Measurements from ENCODE around the gene MME.

MME gene

GRCh38 chr3:155110022-155110421, 29.9 kb downstream of the MME start:
- Histone ChIP-seq H3K36me3 (ENCODE audit: insufficient read depth, low read length) (no peaks in the 10 kb centered on the region), H3K4me3 (ENCODE audit: low read length, poor library complexity, severe bottlenecking) (peak overlapping the region; percentile 57), H3K9me2 (replicated peaks; ENCODE audit: low read depth, low read length) (no peaks in the 10 kb centered on the region), H2AFZ (ENCODE audit: low read length) (peak overlapping the region; percentile 39), H3K4me1 (ENCODE audit: insufficient read depth, low read length, poor library complexity, severe bottlenecking) (peaks cover 46% of the 10 kb centered on the region), H3K27me3 (ENCODE audit: insufficient read depth, low read length, poor library complexity, severe bottlenecking) (no peaks in the 10 kb centered on the region), H3K4me2 (ENCODE audit: low read depth, low read length, poor library complexity, severe bottlenecking) (peak overlapping the region; percentile 85), H3K9ac (ENCODE audit: low read depth, low read length, poor library complexity, severe bottlenecking) (peak overlapping the region; percentile 73), H3F3A (ENCODE audit: low read depth) (peaks cover 10% of the 10 kb centered on the region; the same call in 1 of the 2 replicates), H4K20me1 (ENCODE audit: insufficient read depth, low read length, poor library complexity, severe bottlenecking) (no peaks in the 10 kb centered on the region), H3K79me2 (ENCODE audit: insufficient read depth, low read length) (no peaks in the 10 kb centered on the region), H3K9me3 (ENCODE audit: insufficient read depth, low read depth, low read length) (no peaks in the 10 kb centered on the region)
- TF ChIP-seq CTCF (conservative IDR thresholded peaks at IDR 0.05; ENCODE audit: low read length), result no peak
- no peak for TF ChIP-seq EZH2phosphoT487 (IDR thresholded peaks at IDR 0.05; ENCODE audit: borderline replicate concordance)

GRCh38 chr3:155110996-155111901, 31.1 kb downstream of the MME start:
- Histone ChIP-seq H3K4me2 (ENCODE audit: low read depth, low read length, poor library complexity, severe bottlenecking) (peak overlapping the region; percentile 85), H3K27me3 (ENCODE audit: insufficient read depth, low read length, poor library complexity, severe bottlenecking) (no peaks in the 10 kb centered on the region), H3F3A (ENCODE audit: low read depth) (peaks cover 10% of the 10 kb centered on the region; the same call in 1 of the 2 replicates), H4K20me1 (ENCODE audit: insufficient read depth, low read length, poor library complexity, severe bottlenecking) (no peaks in the 10 kb centered on the region), H3K36me3 (ENCODE audit: insufficient read depth, low read length) (no peaks in the 10 kb centered on the region), H3K9me2 (replicated peaks; ENCODE audit: low read depth, low read length) (no peaks in the 10 kb centered on the region), H3K4me1 (ENCODE audit: insufficient read depth, low read length, poor library complexity, severe bottlenecking) (peaks cover 46% of the 10 kb centered on the region), H2AFZ (ENCODE audit: low read length) (peak overlapping the region; percentile 52; the same call in 1 of the 2 replicates), H3K9ac (ENCODE audit: low read depth, low read length, poor library complexity, severe bottlenecking) (peak overlapping the region; percentile 73), H3K9me3 (ENCODE audit: insufficient read depth, low read depth, low read length) (no peaks in the 10 kb centered on the region), H3K4me3 (ENCODE audit: low read length, poor library complexity, severe bottlenecking) (peak overlapping the region; percentile 57), H3K79me2 (ENCODE audit: insufficient read depth, low read length) (no peaks in the 10 kb centered on the region)
- TF ChIP-seq EZH2phosphoT487 (IDR thresholded peaks at IDR 0.05; ENCODE audit: borderline replicate concordance) (no peak), CTCF (conservative IDR thresholded peaks at IDR 0.05; ENCODE audit: low read length) (no peak)

- H4K20me1 ChIP-seq (ENCODE audit: insufficient read depth, low read length, poor library complexity, severe bottlenecking), result no peaks in the 10 kb centered on the region
- peaks cover 10% of the 10 kb centered on the region; the same call in 1 of the 2 replicates for H3F3A ChIP-seq (ENCODE audit: low read depth)
- no peaks in the 10 kb centered on the region for H3K9me3 ChIP-seq (ENCODE audit: insufficient read depth, low read depth, low read length)
- H3K79me2 ChIP-seq (ENCODE audit: insufficient read depth, low read length), result no peaks in the 10 kb centered on the region
- TF ChIP-seq EZH2phosphoT487 (IDR thresholded peaks at IDR 0.05; ENCODE audit: borderline replicate concordance) (no peak), CTCF (conservative IDR thresholded peaks at IDR 0.05; ENCODE audit: low read length) (no peak)
- H3K9ac ChIP-seq (ENCODE audit: low read depth, low read length, poor library complexity, severe bottlenecking), result peak overlapping the region; percentile 73
- H3K4me3 ChIP-seq (ENCODE audit: low read length, poor library complexity, severe bottlenecking), result peak overlapping the region; percentile 57
- peak overlapping the region; percentile 85 for H3K4me2 ChIP-seq (ENCODE audit: low read depth, low read length, poor library complexity, severe bottlenecking)
- no peaks in the 10 kb centered on the region for H3K36me3 ChIP-seq (ENCODE audit: insufficient read depth, low read length)
- H3K27me3 ChIP-seq (ENCODE audit: insufficient read depth, low read length, poor library complexity, severe bottlenecking), result no peaks in the 10 kb centered on the region
- peaks cover 47% of the 10 kb centered on the region for H3K4me1 ChIP-seq (ENCODE audit: insufficient read depth, low read length, poor library complexity, severe bottlenecking)
- H3K9me2 ChIP-seq (replicated peaks; ENCODE audit: low read depth, low read length), result no peaks in the 10 kb centered on the region
- H2AFZ ChIP-seq (ENCODE audit: low read length), result no peak overlapping the region; the same call in 1 of the 2 replicates
Measured at GRCh38 chr3:155111971-155112370, 31.9 kb downstream of the MME start.
